Measurements from ENCODE around the gene RUFY4.
"Not testable (repeated sequence)": the region's sequence is repeated elsewhere in the genome, so short reads cannot be mapped to it uniquely, and the experiment has no call there.

Gene RUFY4

DNA sequence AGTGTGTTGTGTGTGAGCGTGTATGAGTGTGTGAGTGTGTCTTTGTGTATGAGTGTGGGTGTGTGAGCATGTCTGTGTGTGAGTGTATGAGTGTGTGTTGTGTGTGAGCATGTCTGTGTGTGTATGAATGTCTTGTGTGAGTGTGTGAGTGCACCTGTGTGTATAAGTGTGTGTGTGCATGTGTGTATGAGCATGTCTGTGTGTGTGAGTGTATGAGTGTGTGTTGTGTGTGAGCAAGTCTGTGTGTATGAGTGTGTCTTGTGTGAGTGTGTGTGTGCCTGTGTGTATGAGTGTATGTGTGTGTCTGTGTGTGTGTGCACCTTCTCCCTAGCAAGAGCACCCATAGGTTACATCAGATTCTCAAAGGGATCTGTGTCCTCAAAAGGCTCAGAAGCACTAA is 37.8 kb upstream of the RUFY4 start:
- no peak for DNase-seq

DNA sequence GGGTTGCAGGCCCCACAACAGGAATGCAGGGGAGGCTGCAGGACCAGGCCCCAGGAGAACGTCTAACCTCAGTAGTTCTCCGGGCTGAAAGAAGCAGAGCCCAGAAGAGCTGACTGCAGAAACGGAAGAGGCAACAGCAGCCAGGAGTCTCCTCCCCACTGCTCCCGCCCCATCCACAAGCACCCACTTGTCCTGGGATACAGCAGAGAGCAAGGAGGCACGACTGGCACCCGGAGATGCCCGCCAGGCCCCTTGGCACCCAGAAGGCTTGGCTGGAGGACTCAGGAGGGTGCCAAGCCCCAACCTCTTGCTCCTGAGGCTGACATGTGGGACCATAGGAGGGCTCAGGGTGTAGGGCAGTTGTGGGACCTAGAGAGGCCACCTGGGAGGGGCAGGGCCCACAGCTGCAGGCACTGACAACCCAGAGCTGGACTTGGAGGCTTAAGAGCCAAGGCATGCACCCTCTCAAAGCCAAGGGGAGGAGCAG is 37.2 kb upstream of the RUFY4 start:
- DNase-seq, result no peak

DNA sequence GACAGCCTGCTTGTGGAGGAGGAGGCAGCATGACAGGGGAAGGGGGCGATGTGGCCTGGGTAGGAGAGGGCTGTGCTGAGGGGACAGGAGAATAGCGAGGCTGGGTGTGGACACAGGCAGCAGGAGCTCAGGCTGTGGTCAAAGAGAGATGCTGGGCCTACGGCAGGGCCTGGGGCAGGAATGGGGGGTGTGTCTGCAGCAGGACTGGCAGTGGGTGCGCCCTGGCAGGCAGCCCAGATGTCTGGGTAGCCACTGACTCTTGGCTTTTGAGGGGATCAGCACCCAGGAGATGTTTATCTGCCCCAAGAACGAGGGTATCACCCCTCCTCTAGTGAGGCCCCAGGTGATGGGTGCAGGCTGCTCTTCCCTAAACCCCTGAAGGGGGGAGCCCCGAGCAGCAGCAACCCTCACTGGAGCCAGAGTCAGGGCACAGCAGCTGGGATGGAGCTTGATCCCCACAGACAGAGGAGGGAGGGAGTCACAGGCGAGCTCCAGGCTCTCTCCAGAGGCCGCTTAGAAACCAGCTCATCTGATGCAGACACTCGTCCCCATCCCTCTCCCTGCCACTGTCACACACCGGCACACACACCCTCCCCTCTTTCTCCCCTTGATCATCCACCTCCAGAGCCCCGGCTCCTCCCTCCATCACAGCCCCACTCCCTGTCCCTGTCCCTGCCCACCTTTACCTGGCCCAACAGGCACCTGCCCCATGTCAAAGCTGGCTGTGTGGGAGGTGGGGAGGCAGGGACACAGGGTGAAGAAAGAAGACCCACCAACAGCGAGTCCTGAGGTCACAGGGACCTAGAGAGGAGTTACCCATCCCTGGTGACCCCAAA is 36.5 kb upstream of the RUFY4 start:
- DNase-seq, result no peak

DNA sequence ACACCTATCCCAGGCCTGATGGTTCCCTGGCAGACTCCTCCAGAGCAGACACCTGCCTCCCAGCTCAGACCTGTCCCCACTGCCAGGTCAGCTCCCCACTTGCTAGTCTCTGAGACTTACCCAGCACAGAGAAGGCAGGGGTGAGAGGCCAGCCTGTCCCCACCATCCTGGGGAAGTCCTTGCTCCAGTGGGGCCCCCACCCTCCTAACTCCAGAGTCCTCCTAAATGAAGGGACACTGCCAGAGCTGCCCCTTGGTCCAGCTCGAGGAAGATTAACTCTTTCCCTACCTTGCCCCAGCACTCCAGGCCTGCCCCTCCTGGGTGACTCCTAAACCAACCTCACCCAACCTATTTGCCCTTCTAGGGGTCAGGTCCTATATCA is 35.9 kb upstream of the RUFY4 start:
- DNase-seq, result no peak

DNA sequence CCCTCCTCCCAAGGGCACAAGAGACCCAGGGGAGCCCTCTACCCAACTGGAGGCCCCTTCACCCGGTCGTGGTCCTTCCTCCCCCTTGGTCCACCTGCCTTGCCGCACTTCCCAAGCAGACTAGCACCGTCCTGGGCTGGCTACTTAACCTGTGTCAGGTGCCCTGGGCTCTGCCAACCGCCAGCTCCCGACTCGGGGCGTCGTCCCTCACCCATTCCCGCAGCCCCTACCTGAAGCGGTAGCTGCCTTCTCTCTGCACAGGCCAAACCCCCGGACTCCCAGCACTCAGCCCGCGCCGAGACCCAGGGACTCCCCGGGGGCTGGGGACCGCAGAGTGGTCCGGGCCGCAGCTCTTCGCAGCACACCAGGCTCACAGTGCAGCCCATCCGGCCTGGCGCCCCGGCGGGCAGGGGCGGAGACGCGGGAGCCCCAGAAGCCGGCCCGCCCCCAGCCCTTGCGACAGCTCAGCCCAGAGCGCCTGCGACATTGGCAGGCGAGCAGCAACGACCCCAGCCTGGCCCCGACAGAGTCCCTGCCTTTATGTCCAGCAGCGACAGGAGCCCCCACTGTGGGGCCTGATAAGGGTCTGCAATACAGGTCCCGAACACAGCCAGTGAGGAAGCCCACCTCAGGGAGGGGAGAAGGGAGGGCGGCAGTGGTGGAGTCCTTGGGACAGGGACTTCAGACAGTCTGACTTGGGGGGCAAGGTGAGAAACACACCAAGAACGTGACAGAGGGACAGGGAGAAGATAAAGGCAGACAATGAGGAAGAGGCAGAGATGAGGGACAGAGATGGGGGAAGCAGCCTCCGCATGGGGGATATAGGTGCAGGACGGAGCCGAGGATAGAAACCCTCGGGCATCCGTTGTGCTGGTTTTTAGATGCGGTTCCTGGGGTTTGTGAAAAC is 35.2 kb upstream of the RUFY4 start:
- DNase-seq, result no peak

DNA sequence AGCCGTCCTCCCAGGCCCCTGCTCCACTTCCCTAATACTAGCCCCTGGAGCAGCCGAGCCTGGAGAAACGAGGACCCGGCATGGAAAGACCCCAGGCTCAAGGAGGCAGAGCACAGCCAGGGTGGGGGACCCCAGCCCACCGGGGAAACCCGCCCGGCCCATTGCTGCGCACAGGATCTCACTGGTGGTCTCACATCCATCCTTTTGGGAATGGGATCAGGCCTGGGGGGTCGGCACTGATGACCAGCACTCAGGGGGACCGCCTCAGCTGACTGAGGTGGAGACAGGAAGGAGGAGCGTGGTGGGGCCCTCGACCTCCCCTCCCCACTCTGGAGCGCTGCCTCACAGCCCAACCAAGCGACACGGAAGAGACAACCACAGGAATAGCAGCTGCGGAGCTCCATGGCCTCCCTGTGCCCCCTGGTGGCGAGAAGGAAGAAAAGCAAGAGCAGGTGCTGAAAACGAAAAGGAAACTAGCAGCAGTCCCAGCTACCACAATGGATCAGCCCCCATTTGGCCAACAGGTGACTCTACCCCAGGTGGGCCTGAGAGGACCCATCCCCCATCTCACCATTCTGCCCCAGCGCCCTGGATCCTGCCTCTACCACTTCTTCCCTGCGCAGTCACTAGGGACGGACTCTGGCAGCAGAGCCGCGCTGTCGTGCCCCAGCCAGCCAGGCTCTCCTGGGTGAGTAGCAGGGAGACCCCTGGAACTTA is 34.4 kb upstream of the RUFY4 start:
- peak in 40 of 58 donors; percentile 15 to 67 (median 36) for DNase-seq

DNA sequence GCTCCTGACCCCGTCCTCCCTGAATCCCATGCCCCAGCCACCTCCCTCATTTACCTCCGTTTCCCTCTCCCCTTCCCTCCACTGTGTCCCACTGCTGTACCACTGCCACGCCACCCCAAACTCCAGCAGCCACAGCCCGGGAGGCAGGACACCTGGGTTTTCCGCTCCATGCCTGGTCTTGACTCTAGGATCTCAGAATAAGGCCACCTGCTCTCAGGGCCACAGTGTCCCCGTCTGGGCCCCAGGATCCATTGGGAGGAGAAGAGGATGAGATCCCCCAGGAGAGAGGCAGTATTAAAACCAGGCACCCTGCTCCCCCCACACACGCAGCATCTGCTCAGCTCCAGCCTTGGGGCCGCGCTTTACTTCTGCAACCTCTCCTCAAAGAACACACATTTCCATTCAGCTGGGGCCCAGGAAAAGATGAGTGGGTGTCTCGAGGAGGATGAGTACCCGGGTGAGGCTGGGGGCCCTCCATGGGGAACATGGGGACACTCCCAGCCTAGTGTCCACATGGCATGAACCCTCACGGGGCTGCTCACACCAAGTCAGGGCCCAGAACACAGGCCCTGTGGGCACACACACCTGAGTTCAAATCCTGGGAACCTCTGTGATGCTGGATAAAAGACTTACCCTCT is 33.5 kb upstream of the RUFY4 start:
- no peak for DNase-seq

DNA sequence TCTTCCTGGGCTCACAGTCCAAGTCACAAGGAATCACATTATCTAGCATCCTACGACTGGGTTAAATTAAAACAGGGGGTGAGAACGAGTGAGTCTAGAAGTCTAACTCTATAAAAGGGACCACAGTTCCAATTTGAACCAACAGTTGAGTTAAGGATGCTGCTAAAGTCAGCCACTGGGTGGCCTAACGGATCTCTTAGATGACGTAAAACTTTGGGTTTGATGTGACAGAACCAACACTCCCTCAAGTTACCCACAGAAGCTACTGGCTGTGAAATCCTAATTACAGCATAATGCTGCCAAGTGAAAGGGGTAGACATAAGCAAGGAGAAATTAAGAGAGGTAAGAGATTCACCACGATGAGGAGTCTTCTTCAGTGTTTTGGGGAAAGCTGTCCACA is 32.7 kb upstream of the RUFY4 start:
- no peak for DNase-seq

DNA sequence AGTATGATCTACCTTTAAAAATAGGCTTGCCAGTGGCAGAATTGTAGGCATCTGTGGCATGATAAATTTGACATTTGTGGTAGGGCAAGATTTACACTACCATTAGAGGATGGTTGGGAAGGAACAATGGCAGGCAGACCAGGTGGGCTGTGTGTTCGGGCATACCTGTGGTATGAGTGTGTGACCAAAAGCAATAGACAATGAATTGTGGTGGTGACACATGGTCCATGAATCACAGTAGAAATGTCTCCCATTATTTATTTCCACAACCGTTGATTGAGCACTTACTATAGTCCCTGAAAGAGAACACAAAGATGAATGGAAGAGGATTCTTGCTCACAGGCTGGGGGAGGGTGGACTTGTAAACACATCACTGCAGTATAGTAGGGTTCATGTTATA is 29.9 kb upstream of the RUFY4 start:
- DNase-seq, result no peak

DNA sequence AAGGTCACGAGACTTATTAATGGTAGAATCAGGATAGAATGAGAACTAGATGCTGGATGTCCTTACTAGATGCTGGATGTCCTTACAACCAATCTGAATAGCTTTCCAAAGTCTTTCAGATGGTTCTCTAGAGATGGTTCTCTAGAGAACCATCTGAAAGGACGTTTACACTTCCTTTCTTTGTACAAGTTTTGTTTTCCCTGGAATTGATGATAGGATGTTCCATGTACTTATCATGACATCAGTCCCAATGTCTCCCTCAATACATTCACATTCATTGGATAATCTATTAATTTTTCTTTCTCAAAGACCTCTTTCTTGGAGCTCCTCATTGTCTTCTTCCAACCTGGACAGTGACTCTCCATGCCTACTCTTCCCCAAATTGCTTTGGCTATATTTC is 28.2 kb upstream of the RUFY4 start:
- no peak for DNase-seq

DNA sequence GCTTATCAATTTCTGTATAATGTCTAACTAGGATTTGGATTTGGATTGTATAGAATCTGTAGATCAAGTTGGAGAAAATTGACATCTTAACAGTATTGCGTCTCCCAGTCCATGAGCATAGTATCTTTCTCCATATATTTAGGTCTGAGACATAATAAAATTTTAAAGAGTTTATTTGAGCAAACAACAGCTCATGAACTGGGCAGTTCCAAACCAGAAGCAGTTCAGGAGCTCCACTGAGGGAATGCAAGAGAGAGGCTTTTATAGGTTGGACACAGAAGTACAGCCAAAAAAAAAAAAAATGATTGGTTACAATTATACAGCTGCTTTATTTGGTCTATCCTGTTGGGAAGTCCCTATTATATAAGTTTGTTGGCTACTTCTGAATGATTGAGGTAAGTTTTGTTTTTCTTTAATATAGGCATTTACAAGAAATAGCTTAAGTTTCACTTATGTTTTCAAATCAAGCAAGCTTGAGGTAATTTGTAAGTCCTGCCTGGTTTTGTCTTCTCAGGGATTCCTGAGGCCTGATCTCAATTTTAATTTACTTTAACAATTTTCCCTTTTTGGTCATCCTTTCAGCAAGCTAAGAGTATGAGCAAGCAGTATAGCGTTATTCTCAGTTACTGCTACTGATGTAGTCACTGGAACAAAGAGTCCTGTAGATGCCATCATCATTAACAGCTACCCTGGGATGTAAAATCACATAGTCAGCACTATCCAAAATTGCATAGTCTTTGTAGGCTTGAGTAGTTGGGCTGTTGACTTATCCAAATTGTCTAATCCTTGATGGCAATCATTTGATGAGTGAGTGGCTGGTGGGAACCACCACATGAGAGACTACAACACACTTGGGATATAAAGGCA is 27.5 kb upstream of the RUFY4 start:
- no peak for DNase-seq

DNA sequence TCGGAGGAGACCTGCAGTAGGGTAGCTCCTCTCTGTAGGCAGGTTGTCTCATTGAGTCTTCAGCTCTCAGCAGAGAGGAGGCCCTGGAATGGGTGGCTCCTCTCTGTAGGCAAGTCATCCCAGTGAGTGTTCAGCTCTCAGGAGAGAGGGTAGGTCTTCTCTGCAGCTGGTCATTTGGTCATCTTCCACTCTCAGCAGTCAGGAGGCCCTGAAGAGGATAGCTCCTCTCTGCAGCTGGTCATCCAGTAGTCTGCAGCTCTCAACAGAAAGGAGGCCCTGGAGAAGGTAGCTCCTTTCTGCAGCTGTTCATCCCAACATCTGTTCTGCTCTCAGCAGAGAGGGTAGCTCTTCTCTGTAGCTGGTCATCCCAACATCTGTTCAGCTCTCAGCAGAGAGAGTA is 26.0 kb upstream of the RUFY4 start:
- no peak for DNase-seq

DNA sequence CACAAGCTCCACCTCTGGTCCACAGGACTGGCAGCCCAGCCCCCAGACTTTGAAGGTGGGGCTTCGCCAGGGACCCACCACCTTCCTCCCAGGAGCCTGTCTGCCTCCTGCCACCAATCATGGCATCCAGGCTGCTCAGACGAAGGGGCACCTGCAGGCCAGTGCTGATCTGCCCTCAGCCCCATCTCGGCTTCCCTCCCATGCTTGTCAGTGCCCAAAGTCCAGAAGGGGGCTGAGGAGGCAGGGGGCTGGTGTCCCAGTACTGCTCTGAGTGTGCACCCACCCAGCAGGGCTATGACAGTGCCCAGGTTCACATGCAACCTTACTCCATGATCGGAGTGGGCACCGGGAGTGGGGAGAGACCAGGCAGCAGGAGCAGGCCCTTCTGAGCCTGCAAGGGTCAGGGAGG is 25.3 kb upstream of the RUFY4 start:
- DNase-seq, result no peak

DNA sequence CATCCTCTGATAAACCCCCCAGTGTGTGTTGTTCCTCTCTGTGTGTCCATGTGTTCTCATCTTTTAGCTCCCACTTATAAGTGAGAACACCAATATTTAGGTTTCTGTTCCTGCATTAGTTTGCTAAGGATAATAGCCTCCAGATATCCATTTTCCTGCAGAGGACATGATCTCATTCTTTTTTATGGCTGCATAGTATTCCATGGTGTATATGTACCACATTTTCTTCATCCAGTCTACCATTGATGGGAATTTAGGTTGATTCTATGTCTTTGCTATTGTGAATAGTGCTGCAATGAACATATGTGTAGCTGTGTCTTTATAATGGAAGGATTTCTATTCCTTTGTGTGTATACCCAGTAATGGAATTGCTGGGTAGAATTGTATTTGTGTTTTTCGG is 24.5 kb upstream of the RUFY4 start:
- not testable (repeated sequence) for DNase-seq

DNA sequence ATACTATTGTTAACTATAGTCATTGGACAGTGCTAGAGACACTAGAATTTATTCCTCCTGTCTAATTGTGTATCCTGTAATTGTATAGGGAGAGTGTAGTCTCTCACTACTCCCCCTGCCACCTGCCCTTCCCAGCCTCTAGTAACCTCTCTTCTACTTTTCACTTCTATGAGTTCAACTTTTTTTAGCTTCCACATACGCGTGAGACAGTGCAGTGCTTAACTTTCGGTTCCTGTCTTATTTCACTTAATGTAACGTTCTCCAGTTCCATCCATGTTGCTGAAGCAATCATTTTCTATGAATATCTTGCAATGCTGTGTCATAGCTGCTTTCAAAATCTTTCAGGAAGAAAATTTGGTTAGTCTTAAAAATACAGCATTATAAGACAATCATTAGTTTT is 22.8 kb upstream of the RUFY4 start:
- no peak for DNase-seq

DNA sequence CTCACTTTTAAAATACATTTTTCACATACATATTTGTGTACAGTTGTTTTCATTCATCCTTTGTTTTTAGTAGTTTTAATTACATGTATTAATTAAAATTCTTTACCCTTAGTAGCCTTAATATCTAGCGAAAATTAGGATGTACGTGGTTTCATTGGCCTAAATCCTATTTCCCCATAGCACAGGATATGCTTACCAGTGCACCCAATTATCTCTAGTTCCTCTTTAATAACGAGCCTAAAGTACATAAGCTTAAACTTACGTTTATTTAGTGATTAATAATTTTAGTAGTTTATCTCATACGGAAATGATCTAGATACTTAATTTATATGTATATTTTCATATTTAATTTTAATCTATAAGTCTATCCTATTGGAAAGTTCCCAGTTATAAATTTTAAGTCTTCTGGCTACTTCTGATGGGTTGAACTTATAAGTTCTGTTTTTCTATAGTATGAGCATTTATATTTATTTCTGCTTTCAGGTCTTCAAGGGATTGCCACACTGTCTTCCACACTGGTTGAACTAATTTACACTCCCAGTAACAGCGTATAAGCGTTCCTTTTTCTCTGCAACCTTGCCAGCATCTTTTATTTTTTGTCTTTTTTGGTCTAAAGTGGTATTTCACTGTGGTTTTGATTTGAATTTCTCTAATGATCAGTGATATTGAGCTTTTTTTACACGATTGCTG is 21.4 kb upstream of the RUFY4 start:
- DNase-seq, result no peak

DNA sequence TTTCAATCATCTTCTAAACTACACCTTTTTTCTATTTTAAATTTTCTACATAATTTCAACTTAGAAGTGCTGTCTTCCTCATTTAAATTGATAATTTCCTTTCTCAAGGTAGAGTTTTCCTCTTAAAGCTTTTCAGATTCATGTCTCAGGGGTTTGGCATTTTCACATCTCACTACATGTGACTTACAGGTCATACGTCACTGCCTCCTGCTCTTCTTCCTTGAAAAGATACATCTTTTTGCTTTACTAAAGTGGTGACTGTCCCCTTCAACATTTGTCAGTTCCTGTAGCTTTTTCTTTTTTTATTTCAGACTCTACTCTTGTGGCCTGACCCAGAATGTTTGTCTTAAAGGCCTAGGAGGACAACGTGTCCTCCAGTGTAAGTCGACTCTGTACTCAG is 17.1 kb upstream of the RUFY4 start:
- no peak for DNase-seq

DNA sequence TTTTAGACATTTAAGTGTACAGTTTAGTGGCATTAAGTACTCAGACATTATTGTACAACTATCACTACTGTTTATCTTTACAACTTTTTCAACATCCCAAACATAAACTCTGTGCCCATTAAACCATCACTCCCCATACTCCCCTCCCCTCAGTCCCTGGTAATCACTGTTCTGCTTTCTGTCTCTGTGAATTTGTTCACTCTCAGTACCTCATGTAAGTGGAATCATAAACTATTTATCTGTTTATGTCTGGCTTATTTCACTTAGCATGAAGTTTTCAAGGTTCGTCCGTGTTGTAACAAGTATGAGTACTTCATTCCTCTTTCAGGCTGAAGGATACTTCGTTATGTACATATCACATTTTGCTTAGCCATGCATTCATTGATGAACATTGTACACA is 9.8 kb upstream of the RUFY4 start:
- DNase-seq, result no peak

DNA sequence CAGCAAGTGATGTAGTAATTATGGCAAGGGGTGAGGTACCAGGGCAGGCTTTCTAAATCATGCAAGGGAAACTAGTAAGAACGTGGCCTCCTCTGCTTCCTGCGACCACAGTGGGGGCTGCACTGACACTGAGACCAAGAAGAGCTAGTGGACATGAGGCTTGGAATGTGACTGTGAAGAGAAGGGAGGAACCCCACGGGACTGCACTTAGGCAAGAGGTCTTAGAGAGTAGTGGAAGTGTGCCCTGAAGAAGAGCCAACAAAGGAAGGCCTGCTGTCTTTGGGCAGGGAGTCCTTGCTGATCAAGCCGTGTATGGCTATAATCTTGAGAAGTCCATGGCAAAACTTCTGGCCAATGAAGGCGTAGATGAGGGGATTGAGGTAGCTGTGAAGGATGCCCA is 8.9 kb upstream of the RUFY4 start:
- no peak for DNase-seq

Data from anterior cingulate cortex (tissue), 58 donors.